ENCODE results near the gene AAGAB. TPM values are rescaled to one million over a fixed set of nuclear protein-coding genes. Genes with fewer than 3 reads are reported as not detected.
"Not testable (repeated sequence)": the region's sequence is repeated elsewhere in the genome, so short reads cannot be mapped to it uniquely, and the experiment has no call there.

AAGAB gene
- total RNA-seq, 1 experiment from 2014 or later = 57.0 TPM

GRCh38 chr15:67253549-67254237, 768 bp downstream of the AAGAB start:
- DNase-seq (ENCODE audit: low read depth) = peak; percentile 11

- no peak for DNase-seq (ENCODE audit: low read depth)
These were observed 1.4 kb downstream of the AAGAB start for GRCh38 chr15:67253101-67253500.

- no peak for DNase-seq (ENCODE audit: low read depth)
These were observed 3.1 kb downstream of the AAGAB start for GRCh38 chr15:67251318-67251717.

- DNase-seq (ENCODE audit: low read depth) = no peak
These were observed 4.6 kb downstream of the AAGAB start for GRCh38 chr15:67249830-67250229.

GRCh38 chr15:67248011-67248505, 6.4 kb downstream of the AAGAB start:
- DNase-seq (ENCODE audit: low read depth) = peak; percentile 43

GRCh38 chr15:67246606-67247005, 7.9 kb downstream of the AAGAB start:
- DNase-seq (ENCODE audit: low read depth) = not testable (repeated sequence)

- peak; percentile 58 for DNase-seq (ENCODE audit: low read depth)
These were observed 9.4 kb downstream of the AAGAB start for GRCh38 chr15:67244971-67245478.

GRCh38 chr15:67242708-67243111, 11.8 kb downstream of the AAGAB start:
- DNase-seq (ENCODE audit: low read depth) = peak; percentile 2

GRCh38 chr15:67241132-67241855, 13.2 kb downstream of the AAGAB start:
- DNase-seq (ENCODE audit: low read depth) = peak; percentile 16

GRCh38 chr15:67240235-67241131, 14.0 kb downstream of the AAGAB start:
- peak; percentile 5 for DNase-seq (ENCODE audit: low read depth)

GRCh38 chr15:67232591-67232990, 21.9 kb downstream of the AAGAB start:
- DNase-seq (ENCODE audit: low read depth) = no peak

- DNase-seq (ENCODE audit: low read depth) = no peak
These were observed 24.0 kb downstream of the AAGAB start for GRCh38 chr15:67230504-67230903.

GRCh38 chr15:67228286-67228685, 26.2 kb downstream of the AAGAB start:
- no peak for DNase-seq (ENCODE audit: low read depth)

- DNase-seq (ENCODE audit: low read depth) = no peak
These were observed 26.6 kb downstream of the AAGAB start for GRCh38 chr15:67227846-67228245.

GRCh38 chr15:67227431-67227830, 27.0 kb downstream of the AAGAB start:
- DNase-seq (ENCODE audit: low read depth) = no peak

GRCh38 chr15:67225336-67225735, 29.1 kb downstream of the AAGAB start:
- DNase-seq (ENCODE audit: low read depth) = peak; percentile 61

- DNase-seq (ENCODE audit: low read depth) = no peak
These were observed 29.6 kb downstream of the AAGAB start for GRCh38 chr15:67224889-67225288.

GRCh38 chr15:67219288-67219687, 35.2 kb downstream of the AAGAB start:
- DNase-seq (ENCODE audit: low read depth) = no peak

GRCh38 chr15:67218428-67218827, 36.0 kb downstream of the AAGAB start:
- no peak for DNase-seq (ENCODE audit: low read depth)

- DNase-seq (ENCODE audit: low read depth) = no peak
These were observed 37.6 kb downstream of the AAGAB start for GRCh38 chr15:67216859-67217258.

- no peak for DNase-seq (ENCODE audit: low read depth)
These were observed 39.4 kb downstream of the AAGAB start for GRCh38 chr15:67215102-67215501.
